SKM-1 (cell line): Measurements from ENCODE around the gene TENT5A.

Experiments
- DNase-seq: peaks from one replicate; lab custom pipeline; 2025; ENCODE audit not compliant: unreplicated experiment; lab: John Stamatoyannopoulos, UW

TENT5A gene

DNA sequence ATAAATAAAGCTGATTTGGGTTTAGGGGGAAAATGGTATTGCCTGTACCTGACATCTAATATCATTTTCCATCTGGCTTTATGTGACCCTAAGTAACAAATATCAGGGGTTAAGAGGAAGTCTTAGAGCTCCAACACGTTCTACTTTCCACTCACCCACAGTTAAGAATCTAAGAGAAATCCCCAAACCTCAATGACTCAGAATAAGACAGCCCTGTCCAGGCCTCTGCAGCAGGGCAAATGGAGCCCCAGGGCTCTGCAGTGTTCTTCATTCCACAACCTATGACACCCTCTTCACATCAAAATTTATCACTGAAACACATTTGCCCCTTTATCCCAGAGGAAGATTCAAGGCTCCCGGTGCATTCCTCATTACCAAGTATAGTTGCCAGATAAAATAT lies 20.3 kb upstream of the TENT5A start:
- peak; percentile 60 for DNase-seq

DNA sequence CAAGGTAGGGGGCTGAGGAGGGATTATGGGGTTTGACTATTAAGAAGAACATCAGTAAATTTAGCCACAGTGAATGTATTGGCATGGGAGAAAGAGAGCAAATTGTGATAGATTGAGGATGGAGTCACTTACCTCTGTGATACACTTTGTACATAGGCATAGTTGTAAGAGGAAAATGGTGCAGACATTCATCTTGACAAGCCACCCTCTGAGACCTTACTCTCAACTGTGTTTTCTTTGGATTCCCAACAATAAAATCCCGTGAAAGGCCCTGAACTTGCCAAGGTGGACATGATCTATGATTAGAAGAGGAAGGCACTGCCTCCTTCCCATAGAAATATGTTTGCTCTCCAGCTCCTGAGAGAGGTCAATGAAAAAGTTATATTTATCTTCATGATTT lies 18.6 kb upstream of the TENT5A start:
- no peak for DNase-seq

DNA sequence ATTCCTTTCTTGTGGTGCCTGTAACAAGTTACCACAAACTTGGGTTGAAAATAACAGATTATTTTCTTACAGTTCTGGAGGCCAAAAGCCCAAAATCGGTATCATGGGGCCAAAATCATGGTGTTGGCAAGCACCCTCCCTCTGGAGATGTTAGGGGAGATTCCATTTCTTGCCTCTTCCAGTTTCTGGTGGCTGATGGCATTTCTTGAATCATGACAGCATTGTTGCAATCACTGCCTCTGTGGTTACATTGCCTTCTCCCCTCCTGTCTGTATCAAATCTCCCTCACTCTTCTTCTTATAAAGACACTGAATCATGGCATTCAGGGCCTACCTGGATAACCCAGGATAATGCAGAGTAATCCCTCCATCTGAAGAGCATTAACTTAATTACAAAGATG lies 17.9 kb upstream of the TENT5A start:
- no peak for DNase-seq

- DNase-seq: no peak
Measured at GRCh38 chr6:81769824-81770223, 17.3 kb upstream of the TENT5A start.

GRCh38 chr6:81768150-81768942 lies 15.9 kb upstream of the TENT5A start:
- no peak for DNase-seq

GRCh38 chr6:81767163-81767891 lies 14.8 kb upstream of the TENT5A start:
- no peak for DNase-seq

DNA sequence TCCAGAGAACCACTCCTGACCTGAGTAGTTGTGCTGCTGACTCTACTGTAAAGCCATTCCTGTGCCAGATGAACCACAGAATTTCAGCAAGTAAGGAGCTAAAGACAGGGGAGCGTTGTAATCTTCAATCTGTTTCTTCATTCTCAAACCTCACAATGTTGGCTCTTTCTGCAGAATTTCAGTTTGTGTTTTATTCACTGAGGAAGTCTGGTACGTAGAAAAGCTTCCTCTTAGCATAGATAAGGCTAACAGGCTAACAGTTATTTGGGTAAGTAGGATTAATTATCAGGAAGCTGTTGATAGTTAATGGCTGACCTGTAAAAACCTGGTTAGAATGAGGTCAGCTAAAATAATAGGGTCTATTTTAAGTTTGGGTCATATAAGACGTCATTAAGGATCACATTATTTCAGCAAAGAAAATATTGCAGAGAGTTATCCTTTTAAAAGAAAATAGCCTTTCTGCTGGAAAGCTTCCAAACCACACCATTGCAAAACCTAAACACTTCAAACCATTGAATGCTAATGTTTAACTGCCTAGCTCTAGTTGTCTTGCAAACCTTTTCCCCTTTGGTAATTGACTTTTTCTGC lies 14.1 kb upstream of the TENT5A start:
- peak; percentile 73 for DNase-seq

DNA sequence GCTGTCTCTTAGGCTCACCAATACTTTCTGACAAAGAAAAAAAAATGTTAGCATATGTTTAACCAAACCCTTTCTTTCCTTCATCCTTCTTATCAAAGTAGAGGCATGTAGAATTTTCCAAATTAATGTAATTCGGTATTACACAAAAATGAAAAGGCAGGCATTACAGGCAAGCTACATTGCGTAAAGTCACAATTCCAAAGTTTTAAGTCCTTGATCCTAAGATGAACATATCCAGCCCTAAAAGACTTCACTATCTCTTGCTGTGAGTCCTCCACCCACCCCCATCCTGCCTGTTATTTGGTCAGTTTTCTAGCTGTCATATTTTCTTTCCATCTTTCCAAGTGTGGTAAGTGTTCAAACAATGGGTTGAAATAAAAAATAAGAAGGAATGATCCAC lies 12.1 kb upstream of the TENT5A start:
- no peak for DNase-seq

DNA sequence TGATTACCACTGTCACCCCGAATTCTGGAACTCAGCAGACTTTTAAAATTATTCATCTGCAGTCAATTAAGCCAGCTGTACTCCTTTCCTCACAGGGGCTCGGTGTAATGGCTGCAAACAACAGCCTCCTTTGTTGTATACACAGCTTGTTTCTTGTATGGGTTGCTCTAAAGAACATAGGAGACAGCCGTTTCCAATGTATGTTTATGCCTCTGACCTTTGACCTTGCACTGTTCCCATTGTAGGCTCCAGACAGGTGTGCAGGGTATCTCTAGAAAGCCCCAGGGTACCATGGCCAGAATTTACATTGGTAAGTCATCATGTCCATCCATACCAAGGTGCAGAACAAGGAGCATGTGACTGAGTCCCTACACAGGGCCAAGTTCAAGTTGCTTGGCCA lies 11.5 kb upstream of the TENT5A start:
- no peak for DNase-seq

DNA sequence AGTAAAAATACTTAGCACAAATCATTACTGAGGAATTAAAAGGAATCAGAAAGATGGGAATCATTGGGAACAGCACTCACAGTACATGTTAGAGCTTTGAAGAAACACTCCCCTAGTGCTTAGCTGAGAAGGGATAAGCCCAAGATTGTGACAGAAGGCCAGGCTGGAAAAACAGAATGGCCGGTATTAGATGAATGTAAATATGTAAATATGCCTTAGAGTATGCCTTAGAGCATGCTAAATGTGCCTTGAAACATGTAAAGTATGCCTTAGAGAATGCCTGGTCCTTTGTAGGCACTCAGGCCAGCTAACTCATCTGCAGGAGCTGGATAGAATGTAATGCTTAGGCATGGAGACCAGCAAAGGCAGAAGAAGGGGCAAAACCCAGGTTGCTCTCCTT lies 10.6 kb upstream of the TENT5A start:
- DNase-seq: no peak

DNA sequence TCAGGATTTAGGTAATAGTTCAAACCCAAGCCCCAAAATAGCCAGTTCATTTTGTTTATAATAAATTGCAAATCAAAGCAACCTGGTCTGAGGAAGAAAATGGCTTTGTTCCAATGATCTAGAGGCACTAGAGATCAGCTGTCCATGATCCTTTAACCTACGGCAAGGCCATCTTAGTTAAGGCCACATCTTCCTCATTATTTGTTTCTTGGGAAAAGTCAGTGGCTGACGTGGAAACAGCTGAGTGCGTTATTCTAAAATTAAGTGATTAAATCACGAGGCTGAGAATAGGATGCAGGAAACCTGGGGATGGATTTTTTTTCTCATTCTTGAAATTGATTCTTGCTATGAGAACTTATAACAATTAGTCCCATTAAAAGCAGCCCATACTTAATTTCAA lies 10.1 kb upstream of the TENT5A start:
- no peak for DNase-seq

GRCh38 chr6:81762132-81762531 lies 9.7 kb upstream of the TENT5A start:
- DNase-seq: no peak

DNA sequence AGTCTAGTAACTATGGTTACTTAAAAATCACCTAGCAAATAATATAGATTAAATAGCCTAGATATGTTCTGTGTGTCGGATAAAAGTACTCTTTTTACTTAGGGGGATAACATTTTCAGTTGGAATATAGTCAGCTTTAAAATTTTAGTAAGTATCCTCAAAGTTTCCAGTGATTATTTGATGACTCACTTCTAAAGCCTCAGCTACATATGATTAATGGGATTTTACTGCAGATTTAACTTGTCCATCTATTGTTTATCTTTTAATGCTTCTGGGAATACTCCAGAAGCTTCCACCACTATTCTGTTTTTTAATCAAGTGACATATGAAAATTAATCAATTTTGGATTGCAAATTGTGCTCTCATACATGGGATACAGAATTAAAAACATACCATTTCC lies 8.7 kb upstream of the TENT5A start:
- DNase-seq: no peak

DNA sequence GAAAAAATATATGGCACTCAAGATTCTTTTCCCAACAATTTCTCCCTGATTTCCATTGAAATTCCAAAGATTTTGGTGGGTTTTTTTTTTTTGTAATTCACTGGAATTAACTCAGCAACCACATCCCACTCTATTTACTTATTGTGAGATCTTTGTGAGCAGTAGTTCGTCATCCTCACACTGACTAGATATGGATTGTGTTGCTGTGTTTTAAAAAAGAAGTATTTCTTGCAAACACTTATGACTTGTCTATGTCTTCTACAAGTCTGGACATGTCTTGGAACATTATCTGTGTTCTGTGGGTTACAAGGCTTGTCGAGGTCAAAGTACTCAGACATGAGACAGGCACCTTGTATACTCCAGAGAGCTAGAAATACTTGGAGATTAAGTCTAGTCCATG lies 7.3 kb upstream of the TENT5A start:
- DNase-seq: no peak

GRCh38 chr6:81758221-81758620 lies 5.7 kb upstream of the TENT5A start:
- no peak for DNase-seq

- DNase-seq: no peak
Measured at GRCh38 chr6:81756690-81757089, 4.2 kb upstream of the TENT5A start.

- DNase-seq: no peak
Measured at GRCh38 chr6:81755551-81755950, 3.1 kb upstream of the TENT5A start.

GRCh38 chr6:81754906-81755305 lies 2.4 kb upstream of the TENT5A start:
- no peak for DNase-seq

DNA sequence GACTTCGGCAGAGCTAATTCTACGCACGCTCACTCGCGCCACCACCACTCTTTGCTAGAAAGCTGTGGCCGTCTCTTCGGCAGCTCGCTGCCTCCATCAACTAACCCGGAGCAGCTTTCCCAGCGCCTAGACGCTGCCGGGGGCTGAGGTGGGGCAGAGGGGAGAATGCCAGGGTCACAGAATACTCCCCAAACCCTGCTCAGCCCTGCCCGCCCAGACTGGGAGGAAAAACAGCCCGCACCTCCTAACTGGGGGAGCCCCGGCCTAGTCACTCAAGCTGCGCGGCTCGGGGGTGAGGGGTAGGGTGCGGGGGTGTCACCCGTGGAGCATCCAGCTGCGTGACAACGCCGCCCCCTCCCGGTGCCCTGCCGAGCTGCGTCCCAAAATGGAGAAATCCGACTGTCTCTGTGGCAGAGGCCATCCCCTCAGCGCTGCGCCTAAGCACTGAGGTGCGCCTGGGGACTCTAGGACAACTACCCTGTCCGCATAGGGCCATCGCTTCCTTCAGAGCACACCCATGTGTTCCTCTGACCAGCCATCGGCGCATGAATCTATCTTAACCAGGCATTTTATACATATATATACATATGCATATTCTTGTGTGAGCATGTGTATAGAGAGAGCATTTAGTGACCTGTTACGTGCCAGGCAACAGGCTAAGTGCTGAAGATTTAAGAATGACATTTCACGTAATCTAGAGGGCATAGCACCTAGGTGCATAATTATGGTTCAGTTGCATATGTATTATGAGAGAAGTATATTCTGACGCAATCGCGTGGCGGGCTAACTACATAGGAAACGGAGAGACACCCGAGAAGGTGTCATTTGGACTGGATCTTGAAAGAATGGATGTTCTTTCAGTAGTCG lies 1.5 kb upstream of the TENT5A start:
- peak; percentile 76 for DNase-seq

DNA sequence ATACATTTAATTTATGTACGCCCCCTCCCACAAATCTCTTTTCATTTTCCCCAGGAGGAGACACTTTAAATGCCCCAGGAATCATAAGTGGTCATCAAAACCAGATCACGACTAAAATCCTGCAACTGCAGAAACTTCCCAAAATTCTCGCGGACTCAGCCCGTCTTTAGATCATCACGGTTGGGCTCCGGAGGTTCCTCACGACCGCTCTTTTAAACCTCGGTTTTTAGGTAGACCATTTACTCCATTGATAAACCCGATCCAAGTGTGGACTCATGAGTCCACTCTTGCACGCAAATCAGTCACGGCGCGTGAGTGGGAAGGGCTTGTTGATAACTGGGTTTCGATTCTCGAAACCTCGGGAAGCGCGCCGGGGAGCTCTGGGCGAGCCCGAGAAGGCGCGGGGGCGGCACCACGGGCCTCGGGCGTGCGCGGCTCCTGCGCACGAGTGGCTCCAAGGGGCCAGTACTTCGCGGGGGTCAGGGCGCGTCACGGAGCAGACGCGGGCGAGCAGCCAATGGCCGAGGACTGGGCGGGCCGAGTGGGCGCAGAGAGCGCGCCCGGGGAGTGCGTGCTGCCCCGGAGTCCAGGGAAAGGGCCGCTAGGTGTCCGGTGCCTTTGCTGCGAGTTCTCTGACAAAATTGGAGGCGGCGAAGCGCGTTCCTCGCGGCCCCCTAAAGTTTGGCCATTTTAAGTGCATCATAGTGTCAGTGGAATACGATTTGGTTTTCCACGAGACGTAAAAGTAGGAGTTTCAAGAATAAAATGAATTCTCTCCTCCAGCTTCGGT lies 635 bp upstream of the TENT5A start:
- peak; percentile 67 for DNase-seq
